NT2/D1 (cell line): ENCODE measurements around the gene SLC5A12.
"Not testable (repeated sequence)": the region's sequence is repeated elsewhere in the genome, so short reads cannot be mapped to it uniquely, and the experiment has no call there.

ENCODE experiments used
- DNase-seq: peaks from one replicate; pipeline ENCODE4 v3.0.0-alpha.2; 2011; ENCODE audit warnings: low read depth, low spot score
- H3K27me3 ChIP-seq: 2 replicates; pipeline ENCODE4 v1.6.0; 2011; ENCODE audit warnings: mild to moderate bottlenecking; ENCODE audit not compliant: insufficient read length, insufficient read depth
- H3K36me3 ChIP-seq: 2 replicates; pipeline ENCODE4 v1.6.1; 2011; ENCODE audit warnings: mild to moderate bottlenecking, low read length, mixed read lengths; ENCODE audit not compliant: insufficient read depth, insufficient read length
- H3K4me1 ChIP-seq: 2 replicates; pipeline ENCODE4 v1.5.1; 2011; ENCODE audit not compliant: insufficient read depth, insufficient read length
- H3K4me3 ChIP-seq: 2 replicates; pipeline ENCODE4 v1.5.1; 2011; ENCODE audit warnings: low read depth; ENCODE audit not compliant: insufficient read length
- H3K9ac ChIP-seq: 2 replicates; pipeline ENCODE4 v1.6.0; 2011; ENCODE audit warnings: low read depth; ENCODE audit not compliant: insufficient read length
- H3K9me3 ChIP-seq: 2 replicates; pipeline ENCODE4 v1.5.1; 2011; ENCODE audit warnings: mild to moderate bottlenecking, low read length; ENCODE audit not compliant: insufficient read depth
- SUZ12 ChIP-seq: IDR thresholded peaks from 2 replicates; pipeline ENCODE4 v1.6.1; 2011; ENCODE audit not compliant: insufficient read length, insufficient read depth; ENCODE audit errors: extremely low read depth
- YY1 ChIP-seq: IDR thresholded peaks from 2 replicates; pipeline ENCODE4 v1.6.1; 2011; ENCODE audit not compliant: insufficient read length, insufficient read depth
- ZNF274 ChIP-seq: IDR thresholded peaks from 2 replicates; pipeline ENCODE4 v1.6.1; 2011; ENCODE audit warnings: mild to moderate bottlenecking, low read depth, low read length

SLC5A12 gene

GRCh38 chr11:26651916-26652315 lies 69.9 kb downstream of the SLC5A12 start:
- TF ChIP-seq YY1 (no peak), SUZ12 (no peak), ZNF274 (no peak)
- Histone ChIP-seq H3K4me3 (no peak overlapping the region), H3K36me3 (no peaks in the 10 kb centered on the region), H3K4me1 (no peaks in the 10 kb centered on the region), H3K9me3 (no peaks in the 10 kb centered on the region), H3K27me3 (no peaks in the 10 kb centered on the region), H3K9ac (no peak overlapping the region)
- DNase-seq = no peak

- no peaks in the 10 kb centered on the region for H3K4me1 ChIP-seq
- H3K27me3 ChIP-seq = no peaks in the 10 kb centered on the region
- no peaks in the 10 kb centered on the region for H3K36me3 ChIP-seq
- no peak overlapping the region for H3K9ac ChIP-seq
- TF ChIP-seq ZNF274 (no peak), SUZ12 (no peak), YY1 (no peak)
- H3K9me3 ChIP-seq = no peaks in the 10 kb centered on the region
- DNase-seq = peak; percentile 61
- no peak overlapping the region for H3K4me3 ChIP-seq
Observed at GRCh38 chr11:26649884-26650283, 72.0 kb downstream of the SLC5A12 start.

- H3K9me3 ChIP-seq, H3K36me3 ChIP-seq, H3K4me1 ChIP-seq, H3K27me3 ChIP-seq, H3K9ac ChIP-seq, H3K4me3 ChIP-seq, DNase-seq: not testable (repeated sequence)
Observed at GRCh38 chr11:26643314-26643713, 78.5 kb downstream of the SLC5A12 start.

GRCh38 chr11:26632691-26633159 lies 89.1 kb downstream of the SLC5A12 start:
- no peaks in the 10 kb centered on the region for H3K36me3 ChIP-seq
- no peaks in the 10 kb centered on the region for H3K4me1 ChIP-seq
- no peak overlapping the region for H3K9ac ChIP-seq
- no peaks in the 10 kb centered on the region for H3K27me3 ChIP-seq
- no peaks in the 10 kb centered on the region for H3K9me3 ChIP-seq
- no peak for DNase-seq
- H3K4me3 ChIP-seq = no peak overlapping the region
- TF ChIP-seq ZNF274 (no peak), SUZ12 (no peak), YY1 (no peak)

- no peak overlapping the region for H3K4me3 ChIP-seq
- DNase-seq = no peak
- H3K27me3 ChIP-seq = no peaks in the 10 kb centered on the region
- H3K9ac ChIP-seq = no peak overlapping the region
- H3K4me1 ChIP-seq = no peaks in the 10 kb centered on the region
- no peaks in the 10 kb centered on the region for H3K9me3 ChIP-seq
- no peaks in the 10 kb centered on the region for H3K36me3 ChIP-seq
- TF ChIP-seq SUZ12 (no peak), YY1 (no peak), ZNF274 (no peak)
Observed at GRCh38 chr11:26626346-26626745, 95.5 kb downstream of the SLC5A12 start.

GRCh38 chr11:26623076-26623659 lies 98.7 kb downstream of the SLC5A12 start:
- no peak overlapping the region for H3K9ac ChIP-seq
- no peak for DNase-seq
- H3K9me3 ChIP-seq = no peaks in the 10 kb centered on the region
- H3K27me3 ChIP-seq = no peaks in the 10 kb centered on the region
- H3K4me3 ChIP-seq = no peak overlapping the region
- TF ChIP-seq SUZ12 (no peak), YY1 (no peak), ZNF274 (no peak)
- H3K4me1 ChIP-seq = no peaks in the 10 kb centered on the region
- no peaks in the 10 kb centered on the region for H3K36me3 ChIP-seq

GRCh38 chr11:26622181-26622580 lies 99.7 kb downstream of the SLC5A12 start:
- Histone ChIP-seq H3K36me3 (no peaks in the 10 kb centered on the region), H3K4me1 (no peaks in the 10 kb centered on the region), H3K4me3 (no peak overlapping the region), H3K27me3 (no peaks in the 10 kb centered on the region), H3K9ac (no peak overlapping the region), H3K9me3 (no peaks in the 10 kb centered on the region)
- TF ChIP-seq YY1 = no peak
- TF ChIP-seq SUZ12 = no peak
- TF ChIP-seq ZNF274 = no peak
- no peak for DNase-seq
